Muscle of back (tissue), 10 donors: ENCODE data around the gene MSL3. TPM values are rescaled to one million over a fixed set of nuclear protein-coding genes. Genes with fewer than 3 reads are reported as not detected.

Experiments used
- polyA plus RNA-seq, 10 donors: library from polyadenylated mRNA; unstranded; fragments of 120-200 nt; gene quantifications; one replicate each; pipeline ENCODE4 v1.2.1, GENCODE V29; 2013; ENCODE audit not compliant: insufficient read length in 10 of 10

MSL3 gene
- polyA plus RNA-seq, 10 donors, result 21.5 to 34.1 (median 26.8) TPM

Other genes starting within 250 kb of the MSL3 start
- gene ARHGAP6, start 92.3 kb upstream of the MSL3 start, polyA plus RNA-seq, result 10 to 100 TPM in 5 of 10 donors, 1 to 10 TPM in 5; 7.8 to 12.5 (median 10.1) TPM